Measurements from ENCODE around the gene STAG2.
"Not testable (repeated sequence)": the region's sequence is repeated elsewhere in the genome, so short reads cannot be mapped to it uniquely, and the experiment has no call there.

STAG2 gene

GRCh38 chrX:123961268-123962005 lies at the start of gene STAG2:
Gene STAG2, plus strand, starts transcription at chrX:123961706. Its CDS starts 60,922 bp downstream, at chrX:124022628.
- peak; percentile 47 for DNase-seq

GRCh38 chrX:123917069-123917468 lies 44.4 kb upstream of the STAG2 start:
- no peak for DNase-seq

GRCh38 chrX:123918106-123918721 lies 43.3 kb upstream of the STAG2 start:
- no peak for DNase-seq

GRCh38 chrX:123920105-123920785 lies 41.3 kb upstream of the STAG2 start:
- no peak for DNase-seq

- DNase-seq: no peak
Measured at GRCh38 chrX:123923211-123923610, 38.3 kb upstream of the STAG2 start.

- no peak for DNase-seq
Measured at GRCh38 chrX:123924186-123924585, 37.3 kb upstream of the STAG2 start.

- no peak for DNase-seq
Measured at GRCh38 chrX:123927845-123928244, 33.7 kb upstream of the STAG2 start.

- not testable (repeated sequence) for DNase-seq
Measured at GRCh38 chrX:123932055-123932454, 29.5 kb upstream of the STAG2 start.

GRCh38 chrX:123943074-123943473 lies 18.4 kb upstream of the STAG2 start:
- DNase-seq: no peak

- no peak for DNase-seq
Measured at GRCh38 chrX:123943488-123943887, 18.0 kb upstream of the STAG2 start.

GRCh38 chrX:123949846-123950245 lies 11.7 kb upstream of the STAG2 start:
- DNase-seq: no peak

GRCh38 chrX:123959281-123960063 lies 2.0 kb upstream of the STAG2 start:
- DNase-seq: no peak

- DNase-seq: no peak
Measured at GRCh38 chrX:123960956-123961267, 594 bp upstream of the STAG2 start.

GRCh38 chrX:123962006-123962467 lies 531 bp downstream of the STAG2 start:
- no peak for DNase-seq

GRCh38 chrX:123962794-123963373 lies 1.4 kb downstream of the STAG2 start:
- peak; percentile 90 for DNase-seq

- no peak for DNase-seq
Measured at GRCh38 chrX:123964156-123964834, 2.8 kb downstream of the STAG2 start.

GRCh38 chrX:123965712-123966111 lies 4.2 kb downstream of the STAG2 start:
- DNase-seq: no peak

- no peak for DNase-seq
Measured at GRCh38 chrX:123967497-123967896, 6.0 kb downstream of the STAG2 start.

- DNase-seq: no peak
Measured at GRCh38 chrX:123968383-123969050, 7.0 kb downstream of the STAG2 start.

GRCh38 chrX:123971982-123972381 lies 10.5 kb downstream of the STAG2 start:
- no peak for DNase-seq

- DNase-seq: no peak
Measured at GRCh38 chrX:123973921-123974320, 12.4 kb downstream of the STAG2 start.

- no peak for DNase-seq
Measured at GRCh38 chrX:123975180-123975579, 13.7 kb downstream of the STAG2 start.

Measured in NCI-H2081 treated with DMSO at 0.1 percent for 48 hours (cell line).